ENCODE measurements around the gene GANC.

GANC gene

GRCh38 chr15:42355291-42355690, 82.3 kb downstream of the GANC start:
- no peak for TF ChIP-seq GATA3 (IDR thresholded peaks at IDR 0.05; ENCODE audit: low read depth, low read length)
- no peak for TF ChIP-seq GATA2 (IDR thresholded peaks at IDR 0.05; ENCODE audit: low read depth, low read length)

GRCh38 chr15:42356851-42357250, 83.8 kb downstream of the GANC start:
- TF ChIP-seq GATA2 (IDR thresholded peaks at IDR 0.05; ENCODE audit: low read depth, low read length) (no peak), GATA3 (IDR thresholded peaks at IDR 0.05; ENCODE audit: low read depth, low read length) (no peak)

GRCh38 chr15:42358141-42358540, 85.1 kb downstream of the GANC start:
- no peak for TF ChIP-seq GATA3 (IDR thresholded peaks at IDR 0.05; ENCODE audit: low read depth, low read length)
- no peak for TF ChIP-seq GATA2 (IDR thresholded peaks at IDR 0.05; ENCODE audit: low read depth, low read length)

- no peak for TF ChIP-seq GATA3 (IDR thresholded peaks at IDR 0.05; ENCODE audit: low read depth, low read length)
- TF ChIP-seq GATA2 (IDR thresholded peaks at IDR 0.05; ENCODE audit: low read depth, low read length), result no peak
Observed at GRCh38 chr15:42359249-42359648, 86.2 kb downstream of the GANC start, which contains the start of gene CAPN3. Gene CAPN3 (plus strand): TSS chr15:42359501. CDS start chr15:42359806, 305 bp downstream.

GRCh38 chr15:42359985-42360384, 87.0 kb downstream of the GANC start:
- TF ChIP-seq GATA2 (IDR thresholded peaks at IDR 0.05; ENCODE audit: low read depth, low read length) (no peak), GATA3 (IDR thresholded peaks at IDR 0.05; ENCODE audit: low read depth, low read length) (no peak)

- TF ChIP-seq GATA3 (IDR thresholded peaks at IDR 0.05; ENCODE audit: low read depth, low read length), result no peak
- TF ChIP-seq GATA2 (IDR thresholded peaks at IDR 0.05; ENCODE audit: low read depth, low read length), result no peak
Observed at GRCh38 chr15:42360535-42361112, 87.6 kb downstream of the GANC start.

GRCh38 chr15:42363487-42363886, 90.5 kb downstream of the GANC start:
- TF ChIP-seq GATA2 (IDR thresholded peaks at IDR 0.05; ENCODE audit: low read depth, low read length), result no peak
- no peak for TF ChIP-seq GATA3 (IDR thresholded peaks at IDR 0.05; ENCODE audit: low read depth, low read length)

GRCh38 chr15:42363942-42364341, 90.9 kb downstream of the GANC start:
- TF ChIP-seq GATA3 (IDR thresholded peaks at IDR 0.05; ENCODE audit: low read depth, low read length) (no peak), GATA2 (IDR thresholded peaks at IDR 0.05; ENCODE audit: low read depth, low read length) (no peak)

GRCh38 chr15:42364529-42364928, 91.5 kb downstream of the GANC start:
- no peak for TF ChIP-seq GATA3 (IDR thresholded peaks at IDR 0.05; ENCODE audit: low read depth, low read length)
- no peak for TF ChIP-seq GATA2 (IDR thresholded peaks at IDR 0.05; ENCODE audit: low read depth, low read length)

- TF ChIP-seq GATA2 (IDR thresholded peaks at IDR 0.05; ENCODE audit: low read depth, low read length), result no peak
- no peak for TF ChIP-seq GATA3 (IDR thresholded peaks at IDR 0.05; ENCODE audit: low read depth, low read length)
Observed at GRCh38 chr15:42365921-42366550, 93.0 kb downstream of the GANC start.

GRCh38 chr15:42367041-42367440, 94.0 kb downstream of the GANC start:
- TF ChIP-seq GATA2 (IDR thresholded peaks at IDR 0.05; ENCODE audit: low read depth, low read length) (no peak), GATA3 (IDR thresholded peaks at IDR 0.05; ENCODE audit: low read depth, low read length) (no peak)

- no peak for TF ChIP-seq GATA3 (IDR thresholded peaks at IDR 0.05; ENCODE audit: low read depth, low read length)
Observed at GRCh38 chr15:42368096-42368495, 95.1 kb downstream of the GANC start.

- TF ChIP-seq GATA2 (IDR thresholded peaks at IDR 0.05; ENCODE audit: low read depth, low read length) (no peak), GATA3 (IDR thresholded peaks at IDR 0.05; ENCODE audit: low read depth, low read length) (no peak)
Observed at GRCh38 chr15:42371096-42371495, 98.1 kb downstream of the GANC start.

GRCh38 chr15:42373274-42373673, 100.3 kb downstream of the GANC start:
- no peak for TF ChIP-seq GATA3 (IDR thresholded peaks at IDR 0.05; ENCODE audit: low read depth, low read length)
- TF ChIP-seq GATA2 (IDR thresholded peaks at IDR 0.05; ENCODE audit: low read depth, low read length), result no peak

GRCh38 chr15:42373936-42374335, 100.9 kb downstream of the GANC start:
- TF ChIP-seq GATA2 (IDR thresholded peaks at IDR 0.05; ENCODE audit: low read depth, low read length), result no peak
- TF ChIP-seq GATA3 (IDR thresholded peaks at IDR 0.05; ENCODE audit: low read depth, low read length), result no peak
